ENCODE data around the gene EDC3.

GRCh38 chr15:74603026-74603788 is 92.6 kb downstream of the EDC3 start:
- TF ChIP-seq POLR2AphosphoS5 (IDR thresholded peaks at IDR 0.05) (no peak), POLR2A (IDR thresholded peaks at IDR 0.05) (no peak)
- TF ChIP-seq, protein P1, sequence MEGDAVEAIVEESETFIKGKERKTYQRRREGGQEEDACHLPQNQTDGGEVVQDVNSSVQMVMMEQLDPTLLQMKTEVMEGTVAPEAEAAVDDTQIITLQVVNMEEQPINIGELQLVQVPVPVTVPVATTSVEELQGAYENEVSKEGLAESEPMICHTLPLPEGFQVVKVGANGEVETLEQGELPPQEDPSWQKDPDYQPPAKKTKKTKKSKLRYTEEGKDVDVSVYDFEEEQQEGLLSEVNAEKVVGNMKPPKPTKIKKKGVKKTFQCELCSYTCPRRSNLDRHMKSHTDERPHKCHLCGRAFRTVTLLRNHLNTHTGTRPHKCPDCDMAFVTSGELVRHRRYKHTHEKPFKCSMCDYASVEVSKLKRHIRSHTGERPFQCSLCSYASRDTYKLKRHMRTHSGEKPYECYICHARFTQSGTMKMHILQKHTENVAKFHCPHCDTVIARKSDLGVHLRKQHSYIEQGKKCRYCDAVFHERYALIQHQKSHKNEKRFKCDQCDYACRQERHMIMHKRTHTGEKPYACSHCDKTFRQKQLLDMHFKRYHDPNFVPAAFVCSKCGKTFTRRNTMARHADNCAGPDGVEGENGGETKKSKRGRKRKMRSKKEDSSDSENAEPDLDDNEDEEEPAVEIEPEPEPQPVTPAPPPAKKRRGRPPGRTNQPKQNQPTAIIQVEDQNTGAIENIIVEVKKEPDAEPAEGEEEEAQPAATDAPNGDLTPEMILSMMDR (IDR thresholded peaks at IDR 0.05), result no peak

Measured in prostate gland (tissue), 2 donors.